SKM-1 (cell line): ENCODE results near the gene IL22RA1.

Experiments
- DNase-seq: peaks from one replicate; lab custom pipeline; 2025; ENCODE audit not compliant: unreplicated experiment; lab: John Stamatoyannopoulos, UW

The IL22RA1 gene

GRCh38 chr1:24098943-24099638, 43.8 kb downstream of the IL22RA1 start:
- DNase-seq: no peak

GRCh38 chr1:24098102-24098501, 44.8 kb downstream of the IL22RA1 start:
- no peak for DNase-seq

DNA sequence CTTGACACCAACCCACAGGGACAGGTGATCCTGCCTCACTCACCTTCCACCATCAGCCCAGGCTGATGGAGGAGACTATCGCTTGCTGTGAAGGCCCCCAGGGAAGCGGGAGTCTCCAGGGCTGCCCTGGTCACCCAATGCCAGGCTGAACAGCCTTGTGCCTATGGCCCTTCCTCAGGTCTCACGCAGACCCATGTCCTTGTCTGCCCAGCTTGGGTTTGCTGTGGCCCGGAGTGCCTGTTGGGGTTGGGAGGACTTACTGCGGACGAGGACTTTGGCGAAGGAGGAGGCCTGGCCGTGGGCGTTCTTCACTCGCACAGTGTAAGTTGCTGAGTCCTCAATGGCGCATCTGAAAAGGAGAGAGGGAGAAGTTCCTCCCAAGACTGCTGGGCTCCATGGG, 45.3 kb downstream of the IL22RA1 start:
- no peak for DNase-seq

DNA sequence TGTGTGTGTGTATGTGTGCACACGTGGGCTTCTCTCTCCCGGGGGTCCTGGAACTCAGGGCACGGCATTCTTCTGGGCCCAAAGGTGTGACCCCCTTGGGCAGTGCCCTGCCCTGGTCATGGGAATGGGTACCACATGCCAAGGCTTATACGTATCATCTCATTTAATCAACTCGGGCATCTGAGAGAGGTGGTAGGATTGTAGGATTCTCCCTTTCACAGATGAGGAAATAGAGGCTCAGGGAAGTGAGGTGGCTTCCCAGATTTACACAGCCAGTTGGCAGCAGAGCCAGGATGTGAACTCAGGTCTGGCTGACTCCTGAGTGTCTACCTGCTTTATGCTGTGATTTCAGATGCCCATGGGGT, 46.2 kb downstream of the IL22RA1 start:
- no peak for DNase-seq

DNA sequence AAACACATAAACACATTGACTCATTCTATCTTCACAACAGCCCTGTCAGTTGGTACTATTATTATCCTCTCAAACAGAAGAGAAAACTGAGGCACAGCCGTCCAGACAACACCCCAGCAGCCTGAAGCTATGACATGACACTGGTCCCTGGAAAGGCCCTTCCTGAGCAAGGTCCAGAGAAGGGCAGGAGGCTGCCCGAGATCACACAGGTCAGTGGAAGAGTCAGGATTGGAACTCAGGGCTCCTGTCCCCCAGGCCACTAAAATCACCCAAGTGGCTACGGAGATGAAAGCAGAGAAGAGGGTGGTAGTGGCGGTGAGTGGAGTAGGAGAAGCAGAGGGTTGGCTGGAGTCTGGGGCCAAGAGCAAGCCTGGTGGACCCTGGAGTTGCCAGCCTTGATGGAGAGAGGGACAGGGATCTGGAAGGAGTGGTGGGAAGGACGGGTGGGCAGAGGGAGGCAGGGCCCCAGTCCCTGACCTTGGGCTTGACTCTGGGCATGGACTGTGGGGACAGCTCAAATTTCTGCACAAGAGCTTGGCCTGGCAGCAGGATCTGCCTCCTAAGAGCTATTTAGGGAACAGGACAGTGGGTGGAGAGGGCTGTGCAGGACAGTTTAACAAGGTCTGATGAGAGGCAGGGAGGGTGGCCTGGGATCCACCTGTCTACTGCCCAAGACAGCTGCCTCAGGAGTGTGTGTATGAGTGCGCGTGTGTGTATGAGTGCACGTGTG, 46.8 kb downstream of the IL22RA1 start:
- no peak for DNase-seq

- DNase-seq: no peak
Observed at GRCh38 chr1:24095140-24095859, 47.6 kb downstream of the IL22RA1 start.

GRCh38 chr1:24094554-24094953, 48.4 kb downstream of the IL22RA1 start:
- DNase-seq: no peak

- no peak for DNase-seq
Observed at GRCh38 chr1:24093732-24094131, 49.2 kb downstream of the IL22RA1 start.

GRCh38 chr1:24092979-24093378, 50.0 kb downstream of the IL22RA1 start:
- no peak for DNase-seq

DNA sequence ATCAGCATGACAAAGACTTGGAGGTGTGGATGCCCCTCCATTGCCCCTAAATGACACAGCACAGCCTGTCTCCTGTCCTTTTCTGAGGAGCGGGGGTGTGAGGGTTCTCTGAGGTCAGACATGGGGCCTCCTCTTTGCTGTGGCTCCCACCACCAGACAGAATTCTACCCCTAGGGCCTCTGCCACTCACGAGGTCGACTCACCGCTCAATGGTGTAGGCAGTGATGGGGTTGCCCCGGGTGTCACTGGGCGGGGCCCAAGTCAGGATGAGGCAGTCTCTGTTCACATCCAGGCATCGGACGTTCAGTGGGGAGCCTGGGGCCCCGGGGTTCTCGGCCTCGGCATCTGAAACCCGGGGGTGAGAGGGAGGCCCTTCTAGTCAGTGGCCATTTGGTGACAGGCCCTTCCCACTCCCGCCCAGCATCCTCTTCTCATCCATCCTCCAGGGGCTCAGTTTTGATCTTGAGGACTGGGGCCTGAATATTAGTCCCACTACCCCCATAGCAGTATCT, 50.9 kb downstream of the IL22RA1 start:
- no peak for DNase-seq

GRCh38 chr1:24090736-24091135, 52.2 kb downstream of the IL22RA1 start:
- no peak for DNase-seq

GRCh38 chr1:24089743-24090555, 53.0 kb downstream of the IL22RA1 start:
- no peak for DNase-seq

DNA sequence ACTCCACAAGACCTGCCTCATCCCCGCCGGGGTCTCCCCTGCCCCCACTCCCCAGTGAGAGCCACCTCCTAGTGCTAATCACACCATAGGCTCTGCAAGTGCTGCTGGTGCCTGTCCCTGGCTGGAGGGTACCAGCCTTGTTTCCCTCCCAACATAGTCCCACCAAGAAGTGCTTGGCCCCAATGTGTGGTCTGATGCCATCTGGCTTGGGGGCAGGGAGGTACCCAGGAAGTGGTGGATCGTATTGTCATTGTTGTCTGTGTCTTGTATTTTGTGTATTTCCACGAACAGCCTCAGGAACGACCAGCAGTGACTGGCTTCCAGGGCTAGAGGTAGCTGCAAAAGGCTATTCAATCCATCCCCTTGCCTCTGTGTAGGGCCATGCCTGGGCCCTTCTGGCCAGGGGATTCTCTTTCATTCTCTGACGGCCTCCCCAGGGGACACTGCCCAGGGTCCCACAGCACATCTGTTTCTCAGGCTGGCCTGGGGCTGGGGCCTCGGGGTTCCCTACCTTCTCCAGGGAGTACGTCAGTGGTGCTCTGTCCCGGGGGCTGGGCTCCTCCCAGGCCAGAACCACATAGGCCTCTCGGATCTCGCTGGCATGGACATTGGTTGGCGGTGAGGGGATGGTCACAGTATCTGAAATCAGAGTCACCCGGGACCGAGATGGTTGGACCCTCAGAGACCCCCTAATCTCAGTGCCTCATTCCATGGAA, 53.8 kb downstream of the IL22RA1 start:
- DNase-seq: no peak

DNA sequence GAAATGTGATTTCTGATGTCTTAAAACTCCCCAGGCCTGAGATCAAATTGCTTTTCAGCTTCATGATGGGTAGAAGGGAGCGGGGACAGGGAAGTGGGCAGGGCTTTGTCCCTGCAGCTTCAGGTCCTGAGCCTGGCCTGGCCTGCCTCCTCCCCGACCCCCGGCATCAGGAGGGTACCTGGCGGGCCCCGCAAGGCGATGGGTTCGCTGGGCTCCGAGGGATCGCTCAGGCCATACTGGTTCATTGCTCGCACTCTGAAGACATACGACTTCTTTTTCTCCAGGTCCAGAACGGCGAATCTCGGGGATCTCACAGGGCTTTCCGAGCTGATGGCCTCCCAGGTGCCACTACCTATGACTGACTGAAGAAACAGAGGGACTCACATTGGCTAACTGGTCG, 56.5 kb downstream of the IL22RA1 start:
- DNase-seq: no peak

GRCh38 chr1:24085546-24085945, 57.4 kb downstream of the IL22RA1 start:
- DNase-seq: no peak

DNA sequence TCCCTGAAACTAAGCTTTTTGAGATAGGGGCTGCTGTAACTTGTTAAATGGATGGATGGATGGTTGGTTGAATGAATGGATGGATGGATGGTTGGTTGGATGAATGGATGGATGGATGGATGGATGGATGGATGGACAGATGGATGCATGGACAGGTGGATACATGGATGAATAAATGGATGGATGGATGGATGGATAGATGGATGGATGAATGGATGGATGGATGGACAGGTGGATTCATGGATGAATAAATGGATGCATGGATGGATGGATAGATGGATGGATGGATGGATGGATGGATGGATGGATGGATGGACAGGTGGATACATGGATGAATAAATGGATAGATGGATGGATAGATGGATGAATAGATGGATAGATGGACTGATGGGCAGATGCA, 57.9 kb downstream of the IL22RA1 start:
- DNase-seq: no peak

DNA sequence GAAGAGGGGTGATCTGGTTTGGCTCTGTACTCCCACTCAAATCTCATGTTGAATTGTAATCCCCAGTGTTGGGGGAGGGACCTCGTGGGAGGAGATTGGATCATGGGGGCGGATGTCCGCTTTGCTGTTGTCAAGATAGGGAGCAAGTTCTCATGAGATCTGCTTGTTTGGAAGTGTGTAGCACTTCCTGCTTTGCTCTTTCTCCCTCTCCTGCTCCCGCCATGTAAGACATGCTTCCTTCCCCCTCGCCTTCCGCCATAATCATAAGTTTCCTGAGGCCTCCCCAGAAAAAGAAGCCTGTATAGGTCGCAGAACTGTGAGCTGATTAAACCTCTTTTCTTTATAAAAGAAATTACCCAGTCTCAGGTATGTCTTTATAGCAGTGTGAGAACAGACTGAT, 58.9 kb downstream of the IL22RA1 start:
- DNase-seq: no peak

DNA sequence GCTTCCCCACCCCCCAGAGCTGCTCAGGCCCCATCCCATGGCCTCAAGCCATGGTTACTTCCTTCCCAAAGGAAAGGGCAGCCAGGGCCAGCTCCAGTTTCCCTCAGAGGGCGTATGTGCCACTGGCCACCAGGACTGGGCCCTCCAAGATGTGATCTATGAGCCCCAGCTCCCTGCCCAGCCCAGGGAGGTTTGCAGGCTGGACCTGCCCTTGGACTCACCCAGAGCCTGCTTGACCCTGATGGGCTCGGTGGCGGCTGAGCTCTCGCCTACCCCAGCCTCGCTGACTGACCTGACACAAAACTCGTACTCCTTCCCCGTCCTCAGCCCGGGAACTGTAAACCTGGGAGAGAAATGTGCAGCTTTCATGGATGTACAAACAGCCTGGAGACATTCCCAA, 60.6 kb downstream of the IL22RA1 start:
- DNase-seq: no peak

GRCh38 chr1:24081190-24081589, 61.8 kb downstream of the IL22RA1 start:
- no peak for DNase-seq

DNA sequence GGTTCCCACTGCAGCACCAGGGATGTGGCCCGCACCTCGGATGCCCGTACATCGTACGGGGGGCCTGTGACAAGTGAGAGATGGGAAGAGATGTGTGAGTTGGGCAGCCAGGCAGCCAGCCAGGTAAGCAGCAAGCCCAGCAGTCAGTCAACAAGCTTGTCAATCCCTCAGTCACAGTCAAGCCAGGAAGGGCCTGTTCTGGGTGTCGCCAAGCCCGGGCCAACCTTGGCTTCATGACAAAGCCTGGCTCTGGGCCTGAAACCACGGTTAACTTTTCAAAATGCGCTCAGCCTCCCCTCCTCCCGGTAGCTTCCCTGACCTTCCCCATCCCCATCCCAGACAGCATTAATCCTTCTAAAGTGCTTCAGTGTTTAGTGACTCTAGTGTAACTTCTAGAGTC, 62.8 kb downstream of the IL22RA1 start:
- DNase-seq: no peak
